ENCODE results near the gene CD83.

DNA sequence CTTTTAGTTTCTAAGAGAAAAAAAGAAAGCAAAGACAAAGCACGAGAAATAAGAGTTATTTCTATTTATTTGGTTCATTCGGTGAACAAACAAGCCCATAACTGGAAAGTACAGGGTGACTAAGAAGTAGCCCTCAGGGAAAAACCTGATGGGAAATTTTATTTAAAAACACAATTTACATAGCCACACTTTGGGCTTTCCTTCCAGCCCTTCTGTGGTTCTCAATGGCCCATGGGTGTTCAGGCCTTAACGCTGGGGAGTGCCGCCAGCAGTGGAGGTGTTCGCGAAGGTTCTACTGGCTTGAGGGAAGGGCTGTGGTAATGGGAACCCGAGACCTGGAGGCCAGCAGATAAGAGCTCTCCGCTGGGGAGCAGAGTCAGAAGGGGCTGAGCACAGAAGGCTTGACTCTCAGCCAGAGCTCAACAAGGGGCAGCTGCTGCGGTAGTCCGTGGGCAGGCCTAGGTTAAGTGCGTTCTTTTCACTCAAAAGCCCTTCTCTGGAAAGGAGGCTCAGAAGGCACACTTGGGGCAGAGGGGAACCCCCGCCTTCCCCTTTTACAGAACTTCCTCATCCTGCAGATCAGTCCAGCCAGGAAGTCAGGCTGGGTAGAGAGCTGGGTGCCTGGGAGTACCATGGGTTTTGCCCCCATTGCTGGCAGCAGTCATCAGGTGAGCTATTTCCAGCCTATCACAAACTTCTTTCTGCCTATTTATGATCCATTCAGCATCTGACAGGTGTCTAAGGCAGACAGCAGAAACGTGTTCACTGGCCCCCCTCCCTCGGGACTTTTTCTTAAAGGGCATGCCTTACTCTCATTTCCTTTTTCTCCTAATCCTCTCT, 8.8 kb upstream of the CD83 start:
- TF ChIP-seq, protein P1, sequence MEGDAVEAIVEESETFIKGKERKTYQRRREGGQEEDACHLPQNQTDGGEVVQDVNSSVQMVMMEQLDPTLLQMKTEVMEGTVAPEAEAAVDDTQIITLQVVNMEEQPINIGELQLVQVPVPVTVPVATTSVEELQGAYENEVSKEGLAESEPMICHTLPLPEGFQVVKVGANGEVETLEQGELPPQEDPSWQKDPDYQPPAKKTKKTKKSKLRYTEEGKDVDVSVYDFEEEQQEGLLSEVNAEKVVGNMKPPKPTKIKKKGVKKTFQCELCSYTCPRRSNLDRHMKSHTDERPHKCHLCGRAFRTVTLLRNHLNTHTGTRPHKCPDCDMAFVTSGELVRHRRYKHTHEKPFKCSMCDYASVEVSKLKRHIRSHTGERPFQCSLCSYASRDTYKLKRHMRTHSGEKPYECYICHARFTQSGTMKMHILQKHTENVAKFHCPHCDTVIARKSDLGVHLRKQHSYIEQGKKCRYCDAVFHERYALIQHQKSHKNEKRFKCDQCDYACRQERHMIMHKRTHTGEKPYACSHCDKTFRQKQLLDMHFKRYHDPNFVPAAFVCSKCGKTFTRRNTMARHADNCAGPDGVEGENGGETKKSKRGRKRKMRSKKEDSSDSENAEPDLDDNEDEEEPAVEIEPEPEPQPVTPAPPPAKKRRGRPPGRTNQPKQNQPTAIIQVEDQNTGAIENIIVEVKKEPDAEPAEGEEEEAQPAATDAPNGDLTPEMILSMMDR (conservative IDR thresholded peaks at IDR 0.05; ENCODE audit: low read length): no peak
- no peak for TF ChIP-seq EZH2phosphoT487 (IDR thresholded peaks at IDR 0.05; ENCODE audit: borderline replicate concordance, low read depth, low read length)

Data from OCI-LY7 (cell line).